Dedifferentiated amniotic fluid mesenchymal stem cell (primary cell): ENCODE data around the gene CCDC54.
"Not testable (repeated sequence)": the region's sequence is repeated elsewhere in the genome, so short reads cannot be mapped to it uniquely, and the experiment has no call there.

ENCODE experiments used
- DNase-seq: peaks from one replicate; pipeline ENCODE4 v3.0.0-alpha.2; 2016; ENCODE audit errors: extremely low spot score

The CCDC54 gene

DNA sequence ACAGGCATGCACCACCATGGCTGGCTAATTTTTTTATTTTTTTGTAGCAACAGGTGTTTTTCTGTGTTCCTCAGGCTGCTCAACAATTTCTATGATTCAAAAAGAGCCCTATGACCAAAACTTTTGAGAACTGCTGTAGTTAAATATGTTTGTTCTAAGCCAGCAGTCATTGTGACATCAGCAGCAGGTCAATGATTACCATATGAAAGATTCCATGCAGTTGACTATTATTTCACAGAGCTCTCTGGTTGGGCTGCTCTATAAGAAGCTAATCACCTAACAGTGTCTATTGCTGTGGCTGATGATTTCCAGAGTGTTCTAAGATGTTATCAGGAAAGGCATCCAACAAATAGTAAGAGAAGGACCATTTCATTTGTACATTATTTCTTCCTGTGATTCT is at the start of gene CCDC54:
Gene CCDC54 (plus strand): TSS at position 289 of the 400 bp plus-strand sequence. CDS start 149 bp downstream, outside the sequence.
- no peak for DNase-seq

DNA sequence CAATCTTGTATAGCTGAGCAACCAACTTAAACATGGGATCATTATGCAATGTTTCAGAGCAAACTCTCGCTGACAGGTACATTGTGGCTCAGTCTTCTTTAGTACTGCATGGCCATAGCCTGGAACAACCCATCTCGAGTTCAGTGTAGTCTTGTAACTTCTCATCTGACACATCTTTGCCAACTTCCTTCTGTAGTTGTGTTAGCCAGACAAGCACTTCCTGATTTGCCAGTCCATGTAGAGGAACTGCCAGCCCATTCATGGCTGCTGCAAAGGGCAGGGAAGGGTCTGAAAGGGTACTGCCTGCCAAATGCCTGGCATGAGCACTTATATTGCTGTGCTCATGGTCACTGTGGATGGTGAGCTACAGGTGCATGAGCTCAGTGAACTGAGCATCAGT is 49.2 kb upstream of the CCDC54 start:
- no peak for DNase-seq

DNA sequence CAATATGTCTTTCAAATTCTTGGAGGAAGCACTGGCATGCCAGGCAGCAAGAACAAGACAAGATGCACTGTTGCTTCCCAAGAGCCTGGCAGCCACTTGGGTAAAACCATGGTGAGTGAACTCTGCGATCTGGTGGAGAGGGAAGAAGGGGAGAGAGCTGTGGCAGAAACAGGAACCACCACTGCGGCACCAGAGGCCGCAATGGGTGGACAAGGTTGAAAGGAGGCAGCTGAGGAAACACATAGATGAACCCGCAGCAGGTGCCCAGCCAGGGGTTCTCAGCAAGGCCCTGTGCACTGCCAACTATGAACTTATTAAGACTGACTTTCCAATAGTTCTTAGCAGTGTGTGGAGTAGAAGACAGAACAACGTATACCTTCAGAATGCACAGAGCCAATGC is 48.2 kb upstream of the CCDC54 start:
- no peak for DNase-seq

DNA sequence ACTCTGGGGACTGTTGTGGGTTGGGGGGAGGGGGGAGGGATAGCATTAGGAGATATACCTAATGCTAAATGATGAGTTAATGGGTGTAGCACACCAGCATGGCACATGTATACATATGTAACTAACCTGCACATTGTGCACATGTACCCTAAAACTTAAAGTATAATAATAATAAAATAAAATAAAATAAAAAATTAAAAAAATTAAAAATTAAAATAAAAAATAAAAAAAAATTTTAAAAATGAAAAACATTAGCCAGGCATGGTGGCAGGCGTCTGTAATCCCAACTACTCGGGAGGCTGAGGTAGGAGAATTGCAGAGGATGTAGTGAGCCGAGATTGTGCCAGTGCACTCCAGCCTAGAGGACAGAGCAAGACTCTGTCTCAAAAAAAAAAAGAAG is 37.5 kb upstream of the CCDC54 start:
- DNase-seq, result not testable (repeated sequence)

DNA sequence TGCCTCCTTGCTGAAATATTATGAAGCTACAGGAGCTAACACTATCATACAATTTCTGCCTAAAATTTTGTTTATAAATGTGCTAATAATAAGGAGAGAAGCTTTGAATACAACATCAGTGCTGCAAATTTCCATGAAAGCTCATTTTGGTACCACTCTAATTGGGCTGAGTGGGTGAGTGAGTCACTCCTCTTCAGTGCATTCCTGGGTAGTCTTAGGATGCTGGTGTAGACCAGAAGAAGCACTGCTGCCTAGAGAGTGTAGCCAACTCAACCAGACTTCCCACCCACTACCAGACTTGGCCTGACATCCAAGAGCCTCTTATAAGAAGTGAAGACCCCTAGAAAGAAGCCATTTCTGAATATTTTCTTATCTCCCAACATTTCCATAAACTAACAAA is 32.5 kb upstream of the CCDC54 start:
- no peak for DNase-seq

DNA sequence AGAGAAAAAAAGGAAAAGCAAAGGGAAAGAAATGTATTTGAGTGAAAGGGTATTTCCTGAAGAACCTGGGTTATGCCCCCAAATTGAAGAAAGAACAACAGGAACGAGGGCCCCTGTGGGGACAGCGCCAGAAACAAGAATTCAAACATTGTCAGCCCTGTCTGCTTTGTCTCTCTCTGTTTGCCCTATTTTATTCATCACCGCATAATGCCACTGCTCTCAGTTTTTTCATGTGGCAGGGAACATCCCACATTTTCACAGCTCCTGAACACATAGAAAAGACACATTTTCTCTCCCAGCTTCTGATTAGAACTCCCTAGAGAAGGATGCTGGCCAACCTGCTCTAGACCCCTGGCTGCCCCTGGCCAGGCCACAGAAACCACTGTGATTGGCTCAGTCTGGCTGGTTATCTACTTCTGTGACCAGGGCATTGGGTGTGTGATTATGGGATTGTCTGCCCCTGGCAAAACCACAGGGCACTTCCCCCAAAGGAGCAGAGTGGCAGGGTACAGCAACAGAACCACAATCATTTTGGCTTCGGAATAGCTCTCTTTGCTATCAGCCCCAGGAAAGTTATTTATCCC is 31.3 kb upstream of the CCDC54 start:
- DNase-seq, result no peak

DNA sequence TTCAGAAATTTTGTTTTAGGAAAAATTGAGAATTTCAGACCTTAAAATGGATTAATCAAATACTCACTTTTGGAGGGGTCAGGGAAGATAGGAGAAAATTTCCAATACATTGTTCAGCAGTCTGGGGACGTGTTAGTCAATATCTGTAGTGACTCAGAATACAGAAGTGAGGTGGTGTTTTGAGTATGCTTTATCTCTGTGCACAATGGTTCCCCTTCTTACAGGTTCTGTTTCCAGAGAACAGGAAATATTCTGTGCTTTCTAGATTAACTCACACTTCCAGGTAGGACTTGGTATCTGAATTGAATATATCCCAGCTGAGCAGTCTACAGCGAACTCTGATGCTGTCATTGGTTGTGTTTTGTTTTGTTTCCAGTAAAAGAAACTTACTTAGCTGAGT is 30.7 kb upstream of the CCDC54 start:
- no peak for DNase-seq

DNA sequence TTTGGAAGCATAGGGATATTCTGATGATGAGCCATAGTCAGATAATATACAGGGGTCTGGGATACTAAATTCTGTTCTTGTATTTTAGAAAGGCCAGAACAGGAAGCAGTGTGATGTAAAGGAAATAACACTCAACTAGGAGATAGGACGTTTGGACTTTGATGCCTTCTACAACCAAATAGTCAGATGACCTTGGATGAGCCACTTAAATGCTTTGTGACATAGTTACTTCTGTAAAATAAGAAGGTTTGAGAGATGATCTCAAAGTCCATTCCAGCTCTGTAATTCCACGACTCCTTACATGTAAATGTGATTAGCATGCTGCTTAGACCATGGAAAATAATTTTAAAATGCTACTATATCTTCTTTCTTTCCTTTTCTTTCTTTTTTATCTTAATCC is 29.5 kb upstream of the CCDC54 start:
- no peak for DNase-seq

DNA sequence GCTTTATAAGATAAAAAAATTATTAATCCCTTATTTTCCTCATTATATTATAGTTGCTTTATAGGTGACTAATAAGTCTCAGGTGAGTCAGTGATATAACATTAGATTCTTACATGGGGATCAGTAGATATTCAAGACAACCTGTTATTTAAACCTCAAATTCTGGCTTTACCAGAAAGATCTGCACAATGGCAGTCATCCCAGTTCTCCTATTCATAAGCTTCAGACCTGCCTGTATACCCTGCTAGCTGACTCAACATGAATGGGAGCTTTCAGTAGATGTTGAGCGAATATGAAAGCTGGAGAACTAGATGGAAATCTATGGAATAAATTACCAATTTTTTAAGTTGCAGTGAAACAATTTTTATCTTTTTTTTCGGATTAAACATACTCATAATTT is 20.5 kb upstream of the CCDC54 start:
- no peak for DNase-seq

DNA sequence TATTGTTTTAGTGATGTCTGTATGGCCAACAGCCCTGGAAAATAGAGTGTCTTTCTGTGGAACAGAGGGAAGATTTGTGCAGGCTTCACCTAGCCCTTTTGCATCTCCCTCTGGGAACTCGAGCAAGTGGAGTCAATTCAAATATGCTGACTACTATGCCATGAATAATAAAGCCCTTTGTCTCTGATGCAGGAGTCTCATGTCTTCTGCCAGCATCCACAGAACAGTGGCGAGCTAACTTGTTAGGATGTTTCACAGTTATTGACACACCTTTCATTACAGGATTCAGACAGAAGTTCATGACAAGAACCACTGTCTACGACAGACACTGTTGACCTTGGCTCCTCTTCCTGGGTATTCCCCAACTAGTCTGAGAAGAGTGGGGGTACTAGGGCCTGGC is 15.6 kb upstream of the CCDC54 start:
- no peak for DNase-seq

DNA sequence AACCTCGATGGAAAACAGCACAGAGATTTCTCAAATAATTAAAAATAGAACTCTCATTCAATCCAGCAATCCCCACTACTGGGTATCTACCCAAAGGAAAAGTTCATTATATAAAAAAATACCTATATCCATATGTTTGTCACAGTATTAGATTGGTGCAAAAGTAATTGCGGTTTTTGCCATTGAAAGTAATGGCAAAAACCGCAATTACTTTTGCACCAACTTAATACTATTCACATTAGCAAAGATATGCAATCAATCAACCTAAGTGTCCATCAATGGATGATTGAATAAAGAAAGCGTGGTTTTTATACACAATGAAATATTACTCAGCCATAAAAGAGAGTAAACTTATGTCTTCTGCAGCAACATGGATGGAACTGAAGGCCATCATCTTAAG is 12.2 kb upstream of the CCDC54 start:
- DNase-seq, result no peak

DNA sequence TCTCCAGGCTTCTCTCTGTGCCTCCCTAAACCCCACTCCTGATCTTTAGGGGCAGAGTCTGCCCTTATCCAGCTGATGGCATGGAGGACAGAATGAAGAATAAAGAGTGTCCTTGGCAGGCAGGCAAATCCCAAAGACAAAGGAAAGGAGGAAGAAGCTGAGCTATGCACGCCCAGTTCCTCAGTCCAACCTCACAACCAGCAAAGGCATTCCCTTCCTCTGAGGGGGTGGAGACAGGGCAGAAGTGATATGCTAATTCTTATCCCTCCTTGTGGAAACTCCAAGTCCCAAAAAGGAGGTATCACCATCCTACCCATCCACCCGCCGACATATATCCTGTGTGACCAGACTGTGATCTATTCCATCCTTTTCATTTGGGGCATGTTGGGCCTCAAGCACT is 10.5 kb upstream of the CCDC54 start:
- no peak for DNase-seq

DNA sequence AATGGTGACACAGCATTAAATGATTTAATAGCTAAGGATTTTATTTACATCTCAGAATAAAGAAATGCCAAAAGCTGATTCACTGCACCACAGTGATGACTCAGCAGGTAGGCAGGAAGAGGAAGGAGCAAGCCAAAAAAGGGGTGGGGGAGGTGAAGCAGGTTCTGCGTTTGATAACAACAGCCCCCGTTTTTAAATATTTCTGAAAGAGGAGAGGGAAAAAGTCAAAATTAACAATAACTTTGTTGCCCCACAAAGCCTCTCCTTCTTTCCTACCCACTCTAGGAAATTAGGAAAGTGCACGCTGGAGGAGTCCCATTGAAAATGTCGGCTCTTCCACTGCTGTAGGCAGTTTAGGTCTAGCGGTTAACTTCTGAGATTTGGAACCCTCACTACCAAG is 9.9 kb upstream of the CCDC54 start:
- peak; percentile 50 for DNase-seq

DNA sequence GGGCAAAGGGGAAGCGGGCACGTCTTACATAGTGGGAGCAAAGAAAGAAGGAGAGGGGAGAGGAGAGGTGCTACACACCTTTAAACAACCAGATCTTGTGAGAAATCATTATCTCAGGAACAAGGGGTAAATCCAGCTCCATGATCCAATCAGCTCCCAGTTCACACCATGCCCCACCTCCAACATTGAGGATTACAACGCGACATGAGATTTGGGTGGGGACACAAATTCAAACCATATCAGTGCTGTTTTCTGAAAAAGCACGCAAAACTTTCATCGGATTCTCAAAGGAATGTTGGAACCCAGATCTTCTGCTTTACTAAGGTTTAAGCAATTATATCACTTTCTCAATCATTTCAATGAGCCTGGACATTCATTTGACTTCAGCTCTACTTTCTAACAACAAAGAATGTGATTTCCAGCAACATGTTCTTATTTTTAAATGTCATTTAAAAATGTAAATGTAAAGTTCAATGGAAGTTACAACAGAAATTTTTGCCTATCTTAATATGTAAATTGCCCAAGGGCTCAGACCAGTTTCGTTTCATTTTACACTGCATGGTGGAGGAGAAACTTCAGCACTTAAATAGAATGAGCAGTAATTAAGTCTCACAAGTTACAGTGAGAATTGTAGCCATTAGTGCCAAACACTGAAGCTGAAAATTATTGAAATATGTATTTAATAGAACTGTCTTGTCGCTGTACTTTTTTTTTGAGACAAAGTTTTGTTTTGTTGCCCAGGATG is 8.4 kb upstream of the CCDC54 start:
- DNase-seq, result no peak

DNA sequence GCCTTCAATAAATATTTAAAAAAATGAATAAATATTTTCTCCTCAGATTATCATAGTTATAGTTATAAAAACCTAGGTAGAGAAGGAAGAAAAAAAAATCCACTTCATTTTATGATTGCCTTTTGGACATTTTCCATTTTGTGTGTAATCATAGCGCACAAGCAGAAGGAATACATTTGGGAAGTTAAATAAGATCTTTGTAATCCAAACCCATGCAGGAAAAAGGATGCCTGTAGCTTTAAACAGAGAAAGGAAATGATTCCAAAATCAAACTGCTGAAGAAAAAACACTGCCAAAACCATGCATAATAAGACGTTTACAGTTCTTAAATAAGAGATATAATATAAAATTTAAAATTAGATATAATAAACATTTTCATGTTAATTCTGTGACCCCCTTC is 7.4 kb upstream of the CCDC54 start:
- DNase-seq, result no peak

DNA sequence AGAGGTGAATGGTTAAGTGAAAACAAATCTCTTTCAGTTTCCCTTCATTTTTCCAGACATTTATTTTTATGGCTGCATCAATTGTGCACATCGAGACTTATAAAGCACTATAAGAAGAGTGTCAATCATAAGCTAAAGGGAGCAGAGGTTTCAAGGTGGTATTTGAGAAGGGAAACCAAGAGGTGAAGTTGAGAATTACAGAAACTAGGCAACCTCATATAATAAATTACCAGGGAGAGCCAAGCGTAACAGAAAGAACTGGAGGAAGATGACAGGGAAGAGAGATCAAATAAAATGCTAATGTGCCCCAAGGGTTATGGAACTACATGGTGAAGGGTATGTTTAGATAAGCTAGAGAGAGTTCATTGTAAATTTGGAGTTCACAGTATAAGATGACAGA is 6.3 kb upstream of the CCDC54 start:
- no peak for DNase-seq

DNA sequence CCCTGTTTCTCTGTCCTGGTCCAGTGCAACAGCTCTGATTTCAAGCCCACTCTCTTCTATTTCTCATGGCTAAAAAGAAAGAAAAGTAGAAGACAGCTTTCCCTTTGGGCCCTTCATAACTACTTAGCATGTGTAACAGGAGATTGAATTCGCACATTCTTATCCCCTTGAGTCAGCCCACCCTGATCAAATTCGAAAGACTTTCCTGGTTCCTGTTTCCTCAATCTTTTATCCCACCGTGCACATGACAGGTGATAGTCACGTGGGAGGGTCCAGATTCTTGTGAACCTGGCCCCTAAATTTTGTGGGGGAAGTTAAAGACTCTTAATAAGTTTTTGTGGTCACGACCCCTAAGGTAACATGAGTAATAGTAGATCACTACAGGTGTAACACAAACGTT is 4.7 kb upstream of the CCDC54 start:
- no peak for DNase-seq

DNA sequence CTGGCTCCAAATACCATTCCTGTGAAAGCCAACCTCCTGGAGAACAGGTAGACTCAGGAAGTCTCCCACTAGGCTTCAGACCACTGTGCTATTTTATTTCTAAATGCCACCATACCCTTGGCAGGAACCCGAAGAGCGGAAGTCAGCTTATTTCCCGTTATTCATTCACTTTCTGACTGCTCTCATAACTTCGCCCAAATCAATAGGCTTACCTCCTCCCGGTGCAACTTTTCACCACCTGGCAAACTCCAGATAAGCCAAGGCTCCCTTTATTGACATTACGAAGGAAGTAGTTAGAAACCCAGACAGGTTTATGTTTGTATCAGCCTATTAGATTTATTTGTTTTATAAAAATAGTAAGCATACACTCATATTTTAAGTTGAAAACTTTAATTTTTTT is 3.3 kb upstream of the CCDC54 start:
- no peak for DNase-seq

DNA sequence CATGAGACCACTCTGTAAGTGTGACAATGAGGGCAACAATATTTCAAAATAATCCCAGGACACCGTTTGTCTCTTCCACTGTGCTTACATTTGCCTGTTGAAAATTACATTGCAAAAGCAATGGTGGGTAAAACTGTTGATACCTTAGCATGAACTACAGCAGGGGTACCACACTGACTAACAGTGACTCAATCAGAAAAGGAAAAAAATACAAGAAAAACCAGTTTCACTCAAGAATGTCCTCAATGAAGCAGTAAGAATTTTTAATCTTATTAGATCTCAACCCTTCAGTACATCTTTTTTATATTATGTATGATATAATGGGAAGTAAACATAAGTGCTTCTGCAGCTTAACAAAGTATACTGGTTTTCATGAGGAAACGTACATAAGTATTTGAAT is 1.6 kb upstream of the CCDC54 start:
- no peak for DNase-seq

DNA sequence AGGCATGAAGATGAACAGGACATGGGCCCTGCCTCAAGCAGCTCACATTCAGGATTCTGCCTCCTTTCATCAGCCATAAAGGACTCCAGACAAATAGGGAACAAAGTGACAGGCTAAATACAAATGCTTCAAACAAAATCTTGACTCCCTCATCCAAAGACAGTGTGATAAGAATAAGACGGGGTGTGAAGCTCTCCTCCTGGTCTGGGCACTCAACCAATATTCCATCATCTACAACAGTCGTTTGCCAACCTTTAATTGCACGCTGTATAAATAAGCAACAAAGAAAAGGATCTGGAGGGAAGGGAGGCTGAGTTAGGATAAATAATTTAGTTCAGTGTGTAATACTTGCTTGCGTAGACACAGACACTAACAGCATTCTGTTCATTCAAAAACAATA is 5.4 kb downstream of the CCDC54 start:
- no peak for DNase-seq

DNA sequence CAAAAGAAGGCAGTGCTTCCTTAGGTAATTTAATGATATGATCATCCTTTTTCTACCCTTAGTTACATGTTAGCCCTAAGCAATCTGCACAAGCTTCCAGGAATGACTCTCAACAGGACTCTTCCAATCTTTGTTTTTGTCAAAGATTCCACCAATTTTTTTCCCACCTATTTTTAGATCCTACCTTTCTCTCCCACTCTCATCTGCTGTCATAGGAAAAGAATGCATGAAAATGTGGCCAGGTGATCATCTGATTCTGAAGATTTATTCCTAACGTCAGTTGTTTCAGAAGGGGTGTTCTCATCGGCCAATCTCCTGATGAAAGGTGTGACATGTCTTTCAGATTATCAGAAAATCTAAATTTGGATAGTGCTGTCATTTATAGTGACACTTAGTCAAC is 7.2 kb downstream of the CCDC54 start:
- DNase-seq, result no peak

DNA sequence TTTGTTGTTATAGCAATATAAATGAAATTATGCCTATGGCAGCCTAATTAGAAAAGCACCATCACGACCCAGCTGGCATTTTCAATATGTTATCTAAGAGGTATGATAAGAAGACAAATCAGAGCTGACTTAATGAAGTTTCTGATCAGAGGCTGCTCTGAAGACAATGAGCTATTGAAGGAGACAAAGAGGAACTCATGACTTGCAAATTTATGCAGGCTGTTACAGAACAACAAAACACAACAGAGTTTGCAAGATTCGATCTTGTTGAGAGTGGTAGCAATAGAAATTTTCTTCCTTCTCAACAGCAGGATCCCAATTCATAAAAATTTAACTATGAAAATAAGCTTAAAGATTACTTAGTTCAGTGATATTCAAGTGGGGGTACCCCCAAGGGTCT is 7.7 kb downstream of the CCDC54 start:
- DNase-seq, result no peak

DNA sequence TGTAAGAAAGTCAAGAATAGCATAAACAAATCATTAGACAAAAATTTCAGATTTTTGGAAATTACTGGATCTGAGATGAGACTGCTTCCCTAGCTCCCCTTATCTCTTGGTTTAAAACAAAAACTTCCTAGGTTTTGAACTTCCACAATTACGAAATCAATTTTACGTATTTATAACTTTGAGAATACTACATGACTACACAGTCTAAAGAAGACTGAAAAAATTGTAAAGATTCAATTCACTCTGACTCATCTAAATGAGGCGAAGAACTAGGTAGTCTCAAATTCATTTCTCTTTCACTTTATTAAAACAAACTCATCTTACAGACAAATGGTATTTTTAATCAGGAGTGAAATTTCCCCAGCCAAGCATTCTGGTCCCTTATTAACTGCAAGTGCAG is 10.3 kb downstream of the CCDC54 start:
- no peak for DNase-seq
